Prostate gland (tissue), 2 donors: ENCODE results near the gene FARP1.

Source experiments
- POLR2AphosphoS5 ChIP-seq: sonication (generic); formaldehyde crosslinking; IDR thresholded peaks from one replicate; pipeline ENCODE4 v1.6.1; 2017; ENCODE audit warnings: antibody characterized with exemption
- TF ChIP-seq, protein P1 (sequence below), 4 experiments: fragments of 200-600 bp in 2 of 4; fragments of 450-650 bp in 2 of 4; sonication (generic) in 2 of 4; IDR thresholded peaks; 1 replicate in 3 of 4; 2 replicates in 1 of 4; pipeline ENCODE4 v1.5.1; 2016 to 2019; ENCODE audit warnings: antibody characterized with exemption in 4 of 4, mild to moderate bottlenecking in 2 of 4, moderate library complexity in 2 of 4

- TF ChIP-seq, protein P1, sequence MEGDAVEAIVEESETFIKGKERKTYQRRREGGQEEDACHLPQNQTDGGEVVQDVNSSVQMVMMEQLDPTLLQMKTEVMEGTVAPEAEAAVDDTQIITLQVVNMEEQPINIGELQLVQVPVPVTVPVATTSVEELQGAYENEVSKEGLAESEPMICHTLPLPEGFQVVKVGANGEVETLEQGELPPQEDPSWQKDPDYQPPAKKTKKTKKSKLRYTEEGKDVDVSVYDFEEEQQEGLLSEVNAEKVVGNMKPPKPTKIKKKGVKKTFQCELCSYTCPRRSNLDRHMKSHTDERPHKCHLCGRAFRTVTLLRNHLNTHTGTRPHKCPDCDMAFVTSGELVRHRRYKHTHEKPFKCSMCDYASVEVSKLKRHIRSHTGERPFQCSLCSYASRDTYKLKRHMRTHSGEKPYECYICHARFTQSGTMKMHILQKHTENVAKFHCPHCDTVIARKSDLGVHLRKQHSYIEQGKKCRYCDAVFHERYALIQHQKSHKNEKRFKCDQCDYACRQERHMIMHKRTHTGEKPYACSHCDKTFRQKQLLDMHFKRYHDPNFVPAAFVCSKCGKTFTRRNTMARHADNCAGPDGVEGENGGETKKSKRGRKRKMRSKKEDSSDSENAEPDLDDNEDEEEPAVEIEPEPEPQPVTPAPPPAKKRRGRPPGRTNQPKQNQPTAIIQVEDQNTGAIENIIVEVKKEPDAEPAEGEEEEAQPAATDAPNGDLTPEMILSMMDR (IDR thresholded peaks at IDR 0.05) = no peak
- no peak for TF ChIP-seq POLR2AphosphoS5
Observed at GRCh38 chr13:98298599-98298998, 155.7 kb downstream of the FARP1 start.
